PC-9 (cell line): ENCODE data around the gene SEC61B. TPM values are rescaled to one million over a fixed set of nuclear protein-coding genes. Genes with fewer than 3 reads are reported as not detected.

Source experiments
- BruUV-seq: library from RNA; stranded (reverse); fragments of 400-500 nt; replicated peaks from 2 replicates; lab custom pipeline; 2021; lab: Mats Ljungman, UMichigan
- CTCF ChIA-PET: fragments of 300-600 bp; sonication (Branson Sonifier 250); formaldehyde crosslinking; loops from one replicate; lab custom pipeline; 2022; ENCODE audit warnings: antibody characterized with exemption; lab: Charles Lee
- POLR2A ChIA-PET: fragments of 300-600 bp; sonication (Branson Sonifier 250); formaldehyde crosslinking; loops from one replicate; lab custom pipeline; 2022; ENCODE audit warnings: antibody characterized with exemption; ENCODE audit not compliant: unreplicated experiment; lab: Charles Lee
- DNase-seq, 2 experiments: peaks; one replicate each; pipeline versions ENCODE4 v3.0.0 to v3.0.0-alpha.2; 2015 to 2022; ENCODE audit warnings: mixed read lengths in 1 of 2
- H2AFZ ChIP-seq: fragments of 200-600 bp; sonication (generic); 2 replicates; pipeline ENCODE4 v1.8.1; 2017; ENCODE audit warnings: antibody characterized with exemption
- H3F3A ChIP-seq: fragments of 200-600 bp; sonication (generic); 2 replicates; pipeline ENCODE4 v1.8.1; 2017; ENCODE audit warnings: antibody characterized with exemption, mild to moderate bottlenecking, low read depth; ENCODE audit not compliant: insufficient read depth
- H3K27ac ChIP-seq: fragments of 200-600 bp; sonication (generic); 2 replicates; pipeline ENCODE4 v1.6.1; 2016; ENCODE audit warnings: mixed run types
- H3K27me3 ChIP-seq: fragments of 200-600 bp; sonication (generic); 2 replicates; pipeline ENCODE4 v1.6.1; 2016; ENCODE audit warnings: low read depth, mixed run types; ENCODE audit not compliant: insufficient read depth
- H3K36me3 ChIP-seq: fragments of 200-600 bp; sonication (generic); 2 replicates; pipeline ENCODE4 v1.6.1; 2016; ENCODE audit warnings: low read depth, mixed run types
- H3K4me1 ChIP-seq: fragments of 200-600 bp; sonication (generic); replicated peaks from 2 replicates; pipeline ENCODE4 v1.6.1; 2016; ENCODE audit warnings: mixed run types; ENCODE audit not compliant: insufficient read depth
- H3K4me2 ChIP-seq: fragments of 200-600 bp; sonication (generic); 2 replicates; pipeline ENCODE4 v1.6.1; 2017; ENCODE audit warnings: mixed run types
- H3K4me3 ChIP-seq: fragments of 200-600 bp; sonication (generic); 2 replicates; pipeline ENCODE4 v1.6.1; 2016; ENCODE audit warnings: mixed run types
- H3K79me2 ChIP-seq: fragments of 200-600 bp; sonication (generic); 2 replicates; pipeline ENCODE4 v1.6.1; 2017; ENCODE audit warnings: low read depth, mixed run types
- H3K9me2 ChIP-seq: fragments of 200-600 bp; sonication (generic); 2 replicates; pipeline ENCODE4 v1.8.1; 2017; ENCODE audit warnings: mild to moderate bottlenecking; ENCODE audit not compliant: insufficient read depth
- H3K9me3 ChIP-seq: fragments of 200-600 bp; sonication (generic); 2 replicates; pipeline ENCODE4 v1.8.1; 2016; ENCODE audit warnings: low read depth; ENCODE audit not compliant: insufficient read depth
- H4K20me1 ChIP-seq: fragments of 200-600 bp; sonication (generic); 2 replicates; pipeline ENCODE4 v1.8.1; 2017; ENCODE audit not compliant: insufficient read depth
- EZH2 ChIP-seq: fragments of 200-600 bp; sonication (generic); IDR thresholded peaks from 2 replicates; pipeline ENCODE4 v1.8.0; 2017; ENCODE audit warnings: antibody characterized with exemption, low read depth
- intact Hi-C: fragments of 100-400 bp; cut with micrococcal nuclease; formaldehyde crosslinking; loops from one replicate; pipeline ENCODE4 v1.10.0; 2022; ENCODE audit not compliant: unreplicated experiment
- total RNA-seq: library from RNA; stranded (reverse); gene quantifications from 2 replicates; pipeline ENCODE4 v1.2.3, GENCODE V29; 2021
- TF ChIP-seq, protein P1 (sequence below): fragments of 200-600 bp; sonication (generic); conservative IDR thresholded peaks from 2 replicates; pipeline ENCODE4 v1.6.1; 2017; ENCODE audit warnings: mixed run types, antibody characterized with exemption, mild to moderate bottlenecking, moderate library complexity

The SEC61B gene
- total RNA-seq, 1 experiment from 2014 or later: 163 TPM

DNA sequence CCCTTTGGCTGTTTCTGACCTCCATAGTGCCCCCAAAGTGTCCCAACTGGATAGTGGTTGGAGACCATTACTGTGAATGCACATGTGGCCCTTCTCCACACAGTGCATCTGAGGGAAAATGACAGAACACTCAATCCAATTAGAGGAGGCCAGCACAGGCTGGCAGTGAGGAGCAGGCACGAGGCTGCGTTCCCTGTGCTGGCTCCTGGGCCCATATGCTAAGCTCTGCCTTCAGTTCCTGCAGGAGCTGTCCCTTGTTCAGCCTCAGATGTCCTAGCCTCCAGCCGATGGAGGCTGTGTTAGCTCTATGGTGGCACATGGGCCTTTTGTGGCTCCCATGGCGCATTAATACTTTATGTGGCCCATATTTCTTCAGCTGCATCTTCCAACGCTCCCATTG, 36.1 kb upstream of the SEC61B start:
- Histone ChIP-seq H3K27me3 (peaks cover 11% of the 10 kb centered on the region; the same call in 1 of the 2 replicates), H3K4me1 (no peaks in the 10 kb centered on the region), H4K20me1 (no peaks in the 10 kb centered on the region), H3K27ac (no peak overlapping the region), H3K36me3 (no peaks in the 10 kb centered on the region), H3K4me3 (no peak overlapping the region), H3K4me2 (no peak overlapping the region), H3K79me2 (no peaks in the 10 kb centered on the region), H3F3A (no peaks in the 10 kb centered on the region), H3K9me3 (no peaks in the 10 kb centered on the region), H3K9me2 (no peaks in the 10 kb centered on the region), H2AFZ (no peak overlapping the region)
- intact Hi-C loops: loop anchor here (1.0 to 10.0 kb wide), 2 partner anchors 1039 to 1137 kb away; no protein-coding TSS in a partner anchor
- no TSS peak for BruUV-seq
- TF ChIP-seq, protein P1, sequence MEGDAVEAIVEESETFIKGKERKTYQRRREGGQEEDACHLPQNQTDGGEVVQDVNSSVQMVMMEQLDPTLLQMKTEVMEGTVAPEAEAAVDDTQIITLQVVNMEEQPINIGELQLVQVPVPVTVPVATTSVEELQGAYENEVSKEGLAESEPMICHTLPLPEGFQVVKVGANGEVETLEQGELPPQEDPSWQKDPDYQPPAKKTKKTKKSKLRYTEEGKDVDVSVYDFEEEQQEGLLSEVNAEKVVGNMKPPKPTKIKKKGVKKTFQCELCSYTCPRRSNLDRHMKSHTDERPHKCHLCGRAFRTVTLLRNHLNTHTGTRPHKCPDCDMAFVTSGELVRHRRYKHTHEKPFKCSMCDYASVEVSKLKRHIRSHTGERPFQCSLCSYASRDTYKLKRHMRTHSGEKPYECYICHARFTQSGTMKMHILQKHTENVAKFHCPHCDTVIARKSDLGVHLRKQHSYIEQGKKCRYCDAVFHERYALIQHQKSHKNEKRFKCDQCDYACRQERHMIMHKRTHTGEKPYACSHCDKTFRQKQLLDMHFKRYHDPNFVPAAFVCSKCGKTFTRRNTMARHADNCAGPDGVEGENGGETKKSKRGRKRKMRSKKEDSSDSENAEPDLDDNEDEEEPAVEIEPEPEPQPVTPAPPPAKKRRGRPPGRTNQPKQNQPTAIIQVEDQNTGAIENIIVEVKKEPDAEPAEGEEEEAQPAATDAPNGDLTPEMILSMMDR: no peak
- TF ChIP-seq EZH2: no peak
- POLR2A ChIA-PET: no interaction called here
- CTCF ChIA-PET: interaction anchor here (0.7 kb wide), 1 partner anchor 339 kb away, joined by 16 read pairs; no protein-coding TSS in a partner anchor
- DNase-seq: no peak

DNA sequence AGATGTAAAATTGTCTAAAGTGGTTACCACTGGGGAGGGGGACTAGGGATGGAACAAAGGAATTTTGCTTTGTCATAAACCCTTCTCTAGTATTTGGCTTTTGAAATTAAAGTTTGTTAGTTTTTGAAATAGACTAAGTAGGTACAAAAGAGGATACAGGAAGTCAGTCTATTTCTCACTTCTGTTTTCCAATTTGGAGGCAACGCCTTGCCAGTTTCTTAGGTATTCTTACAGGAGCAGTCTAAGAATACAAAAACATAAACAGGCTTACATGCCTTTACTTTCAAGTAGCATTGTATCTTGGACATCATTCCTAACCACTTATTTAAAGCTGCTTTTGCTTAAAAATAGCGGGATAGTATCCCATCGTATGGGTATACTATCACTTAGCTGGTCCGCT, 34.8 kb upstream of the SEC61B start:
- H3K4me1 ChIP-seq: no peaks in the 10 kb centered on the region
- no peaks in the 10 kb centered on the region for H3K79me2 ChIP-seq
- no peak for TF ChIP-seq EZH2
- TF ChIP-seq, protein P1: no peak
- peaks cover 11% of the 10 kb centered on the region; the same call in 1 of the 2 replicates for H3K27me3 ChIP-seq
- CTCF ChIA-PET: no interaction called here
- no peak overlapping the region for H3K4me2 ChIP-seq
- H3K9me3 ChIP-seq: no peaks in the 10 kb centered on the region
- H3K36me3 ChIP-seq: no peaks in the 10 kb centered on the region
- no peaks in the 10 kb centered on the region for H3F3A ChIP-seq
- intact Hi-C loops: loop anchor here (10.0 kb wide), 1 partner anchor 1037 kb away; no protein-coding TSS in a partner anchor
- no peak overlapping the region for H3K27ac ChIP-seq
- no peak overlapping the region for H3K4me3 ChIP-seq
- no peaks in the 10 kb centered on the region for H3K9me2 ChIP-seq
- no peak overlapping the region for H2AFZ ChIP-seq
- no peak for DNase-seq
- BruUV-seq: no TSS peak
- POLR2A ChIA-PET: no interaction called here
- no peaks in the 10 kb centered on the region for H4K20me1 ChIP-seq

DNA sequence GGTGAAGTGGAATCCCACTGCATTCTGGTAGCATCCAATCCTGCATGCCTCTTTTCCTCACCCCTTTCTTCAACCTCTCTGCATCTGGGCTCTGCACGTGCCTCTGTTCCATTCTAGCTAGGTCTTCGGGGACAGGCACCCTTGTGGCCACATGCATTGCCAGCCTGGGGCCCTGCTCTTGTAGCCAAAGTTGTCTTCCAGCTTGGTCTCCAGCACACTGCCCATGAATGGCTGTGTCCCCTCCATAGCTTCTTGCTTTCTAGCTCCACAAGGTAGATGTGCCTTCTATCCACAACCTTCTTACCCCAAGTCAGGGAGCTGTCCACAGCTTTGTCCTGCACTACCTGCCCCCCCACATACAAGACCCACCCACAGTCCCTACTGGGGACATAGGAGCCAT, 32.9 kb upstream of the SEC61B start:
- H3K27ac ChIP-seq: no peak overlapping the region
- H3K27me3 ChIP-seq: peaks cover 11% of the 10 kb centered on the region; the same call in 1 of the 2 replicates
- no TSS peak for BruUV-seq
- TF ChIP-seq, protein P1: no peak
- TF ChIP-seq EZH2: no peak
- no peaks in the 10 kb centered on the region for H3F3A ChIP-seq
- H3K4me2 ChIP-seq: no peak overlapping the region
- H4K20me1 ChIP-seq: no peaks in the 10 kb centered on the region
- H2AFZ ChIP-seq: no peak overlapping the region
- ChIA-PET CTCF (no interaction called here), POLR2A (no interaction called here)
- no peak for DNase-seq
- no peaks in the 10 kb centered on the region for H3K79me2 ChIP-seq
- no peaks in the 10 kb centered on the region for H3K9me2 ChIP-seq
- H3K4me3 ChIP-seq: no peak overlapping the region
- H3K36me3 ChIP-seq: no peaks in the 10 kb centered on the region
- no peaks in the 10 kb centered on the region for H3K4me1 ChIP-seq
- intact Hi-C loops: loop anchor here (10.0 kb wide), 1 partner anchor 1036 kb away; no protein-coding TSS in a partner anchor
- H3K9me3 ChIP-seq: no peaks in the 10 kb centered on the region
